ENCODE results near the gene GOLM1. TPM values are rescaled to one million over a fixed set of nuclear protein-coding genes. Genes with fewer than 3 reads are reported as not detected.
A peak's percentile ranks its signal among the peaks of the same experiment; 100 is the strongest.

The GOLM1 gene, protein sequence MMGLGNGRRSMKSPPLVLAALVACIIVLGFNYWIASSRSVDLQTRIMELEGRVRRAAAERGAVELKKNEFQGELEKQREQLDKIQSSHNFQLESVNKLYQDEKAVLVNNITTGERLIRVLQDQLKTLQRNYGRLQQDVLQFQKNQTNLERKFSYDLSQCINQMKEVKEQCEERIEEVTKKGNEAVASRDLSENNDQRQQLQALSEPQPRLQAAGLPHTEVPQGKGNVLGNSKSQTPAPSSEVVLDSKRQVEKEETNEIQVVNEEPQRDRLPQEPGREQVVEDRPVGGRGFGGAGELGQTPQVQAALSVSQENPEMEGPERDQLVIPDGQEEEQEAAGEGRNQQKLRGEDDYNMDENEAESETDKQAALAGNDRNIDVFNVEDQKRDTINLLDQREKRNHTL
- 0.20 and 0.31 TPM in 2 replicates for total RNA-seq (2016; rRNA removed; fragmentation: Illumina TruSeq; extraction: Trizol)
- not detected in 2 replicates for total RNA-seq (2016; cell fraction: cytosol; rRNA removed; fragmentation: Illumina TruSeq; extraction: Trizol; ENCODE audit: low read depth)
- 0.18 and 0.22 TPM in 2 replicates for total RNA-seq (2016; cell fraction: insoluble cytoplasmic fraction; rRNA removed; fragmentation: Illumina TruSeq; extraction: Trizol)
- 0.14 TPM in 1 of 2 replicates, not detected in the other for total RNA-seq (2016; cell fraction: membrane; rRNA removed; fragmentation: Illumina TruSeq; extraction: Trizol)
- 0.25 and 0.28 TPM in 2 replicates for total RNA-seq (2016; cell fraction: nucleus; rRNA removed; fragmentation: Illumina TruSeq; extraction: Trizol)
- 0.30 TPM in 2 replicates for polyA plus RNA-seq (2011; rRNA removed)
- polyA plus RNA-seq (2011; cell fraction: cytosol; rRNA removed), result 0.24 TPM in 2 replicates
- 0.38 and 0.71 TPM in 2 replicates for polyA plus RNA-seq (2011; cell fraction: nucleus; rRNA removed)
- polyA plus RNA-seq (2012), result 2.2 and 2.9 TPM in 2 replicates
- not detected in 2 replicates for polyA plus RNA-seq (2016; cell fraction: cytosol; fragmentation: Illumina TruSeq; extraction: Trizol; ENCODE audit: low read depth)
- 0.13 and 0.36 TPM in 2 replicates for polyA plus RNA-seq (2016; cell fraction: insoluble cytoplasmic fraction; fragmentation: Illumina TruSeq; extraction: Trizol; ENCODE audit: low read depth)
- 0.15 and 0.21 TPM in 2 replicates for polyA plus RNA-seq (2016; cell fraction: membrane; fragmentation: Illumina TruSeq; extraction: Trizol; ENCODE audit: low read depth)
- polyA plus RNA-seq (2016; cell fraction: nucleus; fragmentation: Illumina TruSeq; extraction: Trizol; ENCODE audit: insufficient read depth, low read depth), result 0.81 and 1.0 TPM in 2 replicates
- polyA minus RNA-seq (2011; rRNA and poly(A)+ RNA removed; ENCODE audit: low replicate concordance), result 29.7 TPM in 1 of 2 replicates, not detected in the other
- polyA minus RNA-seq (2011; cell fraction: cytosol; rRNA and poly(A)+ RNA removed), result 0.79 and 1.2 TPM in 2 replicates
- polyA minus RNA-seq (2011; cell fraction: nucleus; rRNA and poly(A)+ RNA removed), result 0.52 and 0.75 TPM in 2 replicates
- percentile 21 among the genes with signal in this experiment for Bru-seq, nascent RNA
- BruChase-seq, experiment 1, labeled RNA remaining after a 6-hour chase, result percentile 34 among the genes with signal in this experiment
- percentile 27 among the genes with signal in this experiment for BruChase-seq, experiment 2, labeled RNA remaining after a 2-hour chase
- long read RNA-seq, experiment 1, result 0 reads
- long read RNA-seq, experiment 2, partial matches to known transcripts, result 1 of 2 reads
- long read RNA-seq, experiment 2, other reads (novel, unspliced or antisense), result 1 of 2 reads

DNA sequence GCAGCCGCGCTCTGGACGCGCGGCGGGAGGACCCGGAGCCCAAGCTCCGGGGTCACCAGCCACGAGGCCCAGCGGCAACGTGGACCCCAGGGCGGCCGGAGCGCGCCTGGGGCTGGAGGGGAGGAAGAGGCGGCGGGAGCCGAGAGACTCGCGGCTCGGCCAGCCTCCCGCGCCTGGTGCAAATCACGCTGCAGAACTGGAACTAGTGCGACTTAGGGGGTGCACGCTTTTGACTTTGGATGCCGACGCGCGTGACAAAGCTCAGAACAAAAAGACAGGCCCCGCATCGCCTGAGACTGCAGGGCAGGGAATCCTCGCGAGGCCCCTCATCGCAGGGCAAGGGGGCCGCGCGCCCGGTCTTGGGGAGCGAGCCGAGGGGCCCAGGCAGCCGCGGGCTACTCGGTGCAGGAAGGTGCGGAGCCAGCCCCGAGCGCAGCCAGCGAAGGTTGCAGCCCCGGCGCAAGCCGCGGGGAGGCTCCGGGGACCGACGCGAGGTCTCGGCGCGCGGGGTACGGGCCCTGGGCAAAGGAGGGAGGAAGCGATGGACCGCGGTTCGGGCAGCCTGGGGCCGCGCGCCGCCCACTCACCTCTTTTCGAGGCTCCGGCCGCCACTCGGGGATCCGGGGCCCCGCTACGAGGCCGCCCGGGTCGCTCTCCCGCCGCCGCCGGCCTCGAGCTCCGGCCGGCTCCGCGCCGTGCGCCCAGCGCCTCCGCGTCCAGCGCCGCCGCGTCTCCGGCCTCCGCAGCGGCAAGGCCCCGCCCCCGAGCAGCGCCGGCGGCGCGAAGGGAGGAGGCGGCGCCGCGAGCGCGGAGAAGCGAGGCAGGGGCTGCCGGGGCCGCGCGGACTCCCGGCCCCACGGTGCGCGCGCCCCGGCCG, at the start of gene GOLM1:
TSS of gene GOLM1 (minus strand) at position 735 of the 877 bp plus-strand sequence. CDS start 20,238 bp downstream, outside the sequence.
- intact Hi-C loops (cut with micrococcal nuclease; ENCODE audit: unreplicated experiment), result no loop called here
- ChIA-PET CTCF (ENCODE audit: low intra/inter-chr PET ratio, low total read pairs) (no interaction called here), POLR2A (no interaction called here)
- in situ Hi-C loops (cut with HindIII; ENCODE audit: extremely low pct_ligation_motif_present, low pct_unique_long_range_greater_than_20kb), result no loop called here
- FAIRE-seq, result no peak
- no peak within 1 kb of the TSS for H3K9ac ChIP-seq (ENCODE audit: insufficient read depth, low read depth, low read length)
- H3K27me3 ChIP-seq (ENCODE audit: control insufficient read depth in 1 of 2, insufficient read depth in 2 of 2, low read length in 2 of 2), result peaks cover 7 to 81% of the 10 kb centered on the region in 2 experiments; a peak in 4 of 5 replicates
- no peaks in the 10 kb centered on the region for H3K9me3 ChIP-seq (ENCODE audit: low read length)
- peaks cover 9% of the 10 kb centered on the region for H3K4me1 ChIP-seq (ENCODE audit: insufficient read depth, low read length)
- peak within 1 kb of the TSS in 2 of 3 experiments; percentile 29 to 55; a peak in 2 of 6 replicates for H3K4me3 ChIP-seq (replicated peaks in 1 of 3; ENCODE audit: insufficient read depth in 1 of 3, low read depth in 2 of 3, low read length in 3 of 3)
- H3K79me2 ChIP-seq (ENCODE audit: insufficient read depth, low read length), result no peaks in the 10 kb centered on the region
- H3K27ac ChIP-seq (ENCODE audit: extremely low read length, insufficient read depth, low read length), result no peak within 1 kb of the TSS
- WGBS (ENCODE audit: low lambda C conversion rate), result 20% methylated on average over 25 of the region's 125 CpGs
- peak; percentile 86 for ATAC-seq
- H4K20me1 ChIP-seq (ENCODE audit: insufficient read depth, low read length), result peaks cover 22% of the 10 kb centered on the region
- H3K36me3 ChIP-seq (replicated peaks in 1 of 2; ENCODE audit: control insufficient read depth in 1 of 2, insufficient read depth in 2 of 2, low read length in 2 of 2), result no peaks in the 10 kb centered on the region
- no peak for DNase-seq (ENCODE audit: low spot score)
- no TSS peak for BruUV-seq (replicated peaks)
- peak within 1 kb of the TSS; percentile 53 for H3K4me2 ChIP-seq (ENCODE audit: low read depth, low read length)
- no peak within 1 kb of the TSS for H2AFZ ChIP-seq (ENCODE audit: low read length)
- TF ChIP-seq ZNF446 (CRISPR knock-in tag; IDR thresholded peaks at IDR 0.05) (0 out of 2 replicates have a peak, but pooled peaks have one; percentile 54), HNRNPLL (IDR thresholded peaks at IDR 0.05; ENCODE audit: low read depth, low read length, poor library complexity, severe bottlenecking) (peak; percentile 65), SIX1 (CRISPR knock-in tag; IDR thresholded peaks at IDR 0.05; ENCODE audit: borderline replicate concordance) (no peak), ARNT2 (CRISPR knock-in tag; IDR thresholded peaks at IDR 0.05; ENCODE audit: low read depth) (0 out of 2 replicates have a peak, but pooled peaks have one; percentile 34), ZNF331 (CRISPR knock-in tag; IDR thresholded peaks at IDR 0.05) (no peak), YEATS4 (CRISPR knock-in tag; IDR thresholded peaks at IDR 0.05; ENCODE audit: borderline replicate concordance) (no peak), EZH2 (conservative IDR thresholded peaks at IDR 0.05; ENCODE audit: low read depth, low read length) (peak; percentile 61; the same call in 1 of the 2 replicates)
- TF ChIP-seq, protein P1, sequence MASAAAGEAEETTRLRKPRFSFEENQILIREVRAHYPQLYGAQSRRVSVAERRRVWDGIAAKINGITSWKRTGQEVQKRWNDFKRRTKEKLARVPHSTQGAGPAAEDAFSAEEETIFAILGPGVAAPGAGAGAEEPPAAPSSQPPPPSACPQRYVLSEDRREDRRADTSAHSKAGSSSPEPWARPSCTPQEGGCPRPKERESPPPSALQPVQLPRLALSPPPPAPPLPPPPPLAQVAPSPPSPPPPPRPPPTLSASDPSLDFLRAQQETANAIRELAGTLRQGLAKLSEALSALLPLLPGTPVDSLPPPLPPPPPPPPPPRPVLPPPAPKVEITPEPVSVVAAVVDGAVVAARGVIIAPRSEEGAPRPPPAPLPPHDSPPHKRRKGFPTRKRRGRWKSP (CRISPR knock-in tag; IDR thresholded peaks at IDR 0.05), result peak; percentile 65
- TF ChIP-seq, protein P2, sequence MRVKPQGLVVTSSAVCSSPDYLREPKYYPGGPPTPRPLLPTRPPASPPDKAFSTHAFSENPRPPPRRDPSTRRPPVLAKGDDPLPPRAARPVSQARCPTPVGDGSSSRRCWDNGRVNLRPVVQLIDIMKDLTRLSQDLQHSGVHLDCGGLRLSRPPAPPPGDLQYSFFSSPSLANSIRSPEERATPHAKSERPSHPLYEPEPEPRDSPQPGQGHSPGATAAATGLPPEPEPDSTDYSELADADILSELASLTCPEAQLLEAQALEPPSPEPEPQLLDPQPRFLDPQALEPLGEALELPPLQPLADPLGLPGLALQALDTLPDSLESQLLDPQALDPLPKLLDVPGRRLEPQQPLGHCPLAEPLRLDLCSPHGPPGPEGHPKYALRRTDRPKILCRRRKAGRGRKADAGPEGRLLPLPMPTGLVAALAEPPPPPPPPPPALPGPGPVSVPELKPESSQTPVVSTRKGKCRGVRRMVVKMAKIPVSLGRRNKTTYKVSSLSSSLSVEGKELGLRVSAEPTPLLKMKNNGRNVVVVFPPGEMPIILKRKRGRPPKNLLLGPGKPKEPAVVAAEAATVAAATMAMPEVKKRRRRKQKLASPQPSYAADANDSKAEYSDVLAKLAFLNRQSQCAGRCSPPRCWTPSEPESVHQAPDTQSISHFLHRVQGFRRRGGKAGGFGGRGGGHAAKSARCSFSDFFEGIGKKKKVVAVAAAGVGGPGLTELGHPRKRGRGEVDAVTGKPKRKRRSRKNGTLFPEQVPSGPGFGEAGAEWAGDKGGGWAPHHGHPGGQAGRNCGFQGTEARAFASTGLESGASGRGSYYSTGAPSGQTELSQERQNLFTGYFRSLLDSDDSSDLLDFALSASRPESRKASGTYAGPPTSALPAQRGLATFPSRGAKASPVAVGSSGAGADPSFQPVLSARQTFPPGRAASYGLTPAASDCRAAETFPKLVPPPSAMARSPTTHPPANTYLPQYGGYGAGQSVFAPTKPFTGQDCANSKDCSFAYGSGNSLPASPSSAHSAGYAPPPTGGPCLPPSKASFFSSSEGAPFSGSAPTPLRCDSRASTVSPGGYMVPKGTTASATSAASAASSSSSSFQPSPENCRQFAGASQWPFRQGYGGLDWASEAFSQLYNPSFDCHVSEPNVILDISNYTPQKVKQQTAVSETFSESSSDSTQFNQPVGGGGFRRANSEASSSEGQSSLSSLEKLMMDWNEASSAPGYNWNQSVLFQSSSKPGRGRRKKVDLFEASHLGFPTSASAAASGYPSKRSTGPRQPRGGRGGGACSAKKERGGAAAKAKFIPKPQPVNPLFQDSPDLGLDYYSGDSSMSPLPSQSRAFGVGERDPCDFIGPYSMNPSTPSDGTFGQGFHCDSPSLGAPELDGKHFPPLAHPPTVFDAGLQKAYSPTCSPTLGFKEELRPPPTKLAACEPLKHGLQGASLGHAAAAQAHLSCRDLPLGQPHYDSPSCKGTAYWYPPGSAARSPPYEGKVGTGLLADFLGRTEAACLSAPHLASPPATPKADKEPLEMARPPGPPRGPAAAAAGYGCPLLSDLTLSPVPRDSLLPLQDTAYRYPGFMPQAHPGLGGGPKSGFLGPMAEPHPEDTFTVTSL (CRISPR knock-in tag; IDR thresholded peaks at IDR 0.05; ENCODE audit: borderline replicate concordance), result no peak
